Measurements from ENCODE around the gene PDE9A.

The PDE9A gene

GRCh38 chr21:42655796-42656770 is 2.7 kb downstream of the PDE9A start:
- no peak for DNase-seq (ENCODE audit: insufficient read length, low spot score)
- FAIRE-seq, result no peak

GRCh38 chr21:42656872-42657271 is 3.5 kb downstream of the PDE9A start:
- FAIRE-seq, result no peak

GRCh38 chr21:42657676-42658319 is 4.4 kb downstream of the PDE9A start:
- FAIRE-seq, result no peak
- no peak for DNase-seq (ENCODE audit: insufficient read length, low spot score)

More at GRCh38 chr21:42656872-42657271, 3.5 kb downstream of the PDE9A start:
- no peak for DNase-seq (ENCODE audit: insufficient read length, low spot score)

GRCh38 chr21:42658320-42659105 is 5.1 kb downstream of the PDE9A start:
- FAIRE-seq (no peak), DNase-seq (ENCODE audit: insufficient read length, low spot score) (no peak)

- no peak for DNase-seq (ENCODE audit: insufficient read length, low spot score)
- FAIRE-seq, result no peak
These were observed 6.1 kb downstream of the PDE9A start for GRCh38 chr21:42659416-42660117.

- no peak for FAIRE-seq
- no peak for DNase-seq (ENCODE audit: insufficient read length, low spot score)
These were observed 6.7 kb downstream of the PDE9A start for GRCh38 chr21:42660118-42660470.

- FAIRE-seq (no peak), DNase-seq (ENCODE audit: insufficient read length, low spot score) (no peak)
These were observed 8.4 kb downstream of the PDE9A start for GRCh38 chr21:42661688-42662429.

- FAIRE-seq (peak; percentile 100), DNase-seq (ENCODE audit: insufficient read length, low spot score) (no peak)
These were observed 9.2 kb downstream of the PDE9A start for GRCh38 chr21:42662430-42663199.

GRCh38 chr21:42663200-42663750 is 9.9 kb downstream of the PDE9A start:
- FAIRE-seq (no peak), DNase-seq (ENCODE audit: insufficient read length, low spot score) (no peak)

- DNase-seq (ENCODE audit: insufficient read length, low spot score), result no peak
- FAIRE-seq, result no peak
These were observed 10.6 kb downstream of the PDE9A start for GRCh38 chr21:42663860-42664535.

GRCh38 chr21:42664614-42665013 is 11.2 kb downstream of the PDE9A start:
- FAIRE-seq (no peak), DNase-seq (ENCODE audit: insufficient read length, low spot score) (no peak)

GRCh38 chr21:42665026-42665425 is 11.6 kb downstream of the PDE9A start:
- FAIRE-seq, result no peak
- DNase-seq (ENCODE audit: insufficient read length, low spot score), result no peak

GRCh38 chr21:42665484-42665883 is 12.1 kb downstream of the PDE9A start:
- DNase-seq (ENCODE audit: insufficient read length, low spot score) (no peak), FAIRE-seq (no peak)

- FAIRE-seq (peak; percentile 87), DNase-seq (ENCODE audit: insufficient read length, low spot score) (no peak)
These were observed 12.8 kb downstream of the PDE9A start for GRCh38 chr21:42666023-42666747.

GRCh38 chr21:42666925-42667324 is 13.5 kb downstream of the PDE9A start:
- no peak for DNase-seq (ENCODE audit: insufficient read length, low spot score)
- no peak for FAIRE-seq

- DNase-seq (ENCODE audit: insufficient read length, low spot score) (no peak), FAIRE-seq (no peak)
These were observed 15.0 kb downstream of the PDE9A start for GRCh38 chr21:42668298-42668992.

- DNase-seq (ENCODE audit: insufficient read length, low spot score) (no peak), FAIRE-seq (no peak)
These were observed 15.6 kb downstream of the PDE9A start for GRCh38 chr21:42669041-42669440.
